ENCODE data around the gene GGA1. TPM values are rescaled to one million over a fixed set of nuclear protein-coding genes. Genes with fewer than 3 reads are reported as not detected.
A peak's percentile ranks its signal among the peaks of the same experiment; 100 is the strongest.

The GGA1 gene
- total and polyA plus RNA-seq, 2 experiments from 2014 or later: 29.7 TPM

GRCh38 chr22:37619991-37620390, 11.4 kb downstream of the GGA1 start:
- Histone ChIP-seq H3K9me3 (ENCODE audit: low read depth) (no peaks in the 10 kb centered on the region), H3K4me1 (ENCODE audit: insufficient read depth) (no peaks in the 10 kb centered on the region), H3K79me2 (ENCODE audit: insufficient read depth) (no peaks in the 10 kb centered on the region), H3K27ac (no peak overlapping the region), H3F3A (ENCODE audit: insufficient read depth) (no peaks in the 10 kb centered on the region), H4K20me1 (ENCODE audit: insufficient read depth) (no peaks in the 10 kb centered on the region), H2AFZ (no peak overlapping the region), H3K9me2 (ENCODE audit: insufficient read depth) (no peaks in the 10 kb centered on the region), H3K4me3 (no peak overlapping the region), H3K4me2 (ENCODE audit: unreplicated experiment) (no peak overlapping the region), H3K36me3 (ENCODE audit: low read depth) (no peaks in the 10 kb centered on the region), H3K27me3 (replicated peaks; ENCODE audit: insufficient read depth) (no peaks in the 10 kb centered on the region), H3K9ac (no peak overlapping the region)
- in situ Hi-C loops (cut with MboI): loop anchor here (10.0 kb wide), 1 partner anchor 175 kb away; no protein-coding TSS in a partner anchor
- no peak for DNase-seq
- no peak for TF ChIP-seq EZH2phosphoT487 (IDR thresholded peaks at IDR 0.05; ENCODE audit: insufficient read depth, low read depth)
- TF ChIP-seq EZH2 (IDR thresholded peaks at IDR 0.05; ENCODE audit: insufficient read depth, poor library complexity, severe bottlenecking): no peak
- WGBS, 2 experiments (ENCODE audit: low coverage in 1 of 2, low lambda C conversion rate in 2 of 2, missing lambda C conversion rate in 2 of 2): 77 to 79% methylated on average over 7 of the region's 7 CpGs

- Histone ChIP-seq H3K9me3 (ENCODE audit: low read depth) (no peaks in the 10 kb centered on the region), H3K4me2 (ENCODE audit: unreplicated experiment) (no peak overlapping the region), H3K27ac (no peak overlapping the region), H3K79me2 (ENCODE audit: insufficient read depth) (no peaks in the 10 kb centered on the region), H3K36me3 (ENCODE audit: low read depth) (no peaks in the 10 kb centered on the region), H2AFZ (no peak overlapping the region), H4K20me1 (ENCODE audit: insufficient read depth) (no peaks in the 10 kb centered on the region), H3K27me3 (replicated peaks; ENCODE audit: insufficient read depth) (no peaks in the 10 kb centered on the region), H3K4me3 (no peak overlapping the region), H3K4me1 (ENCODE audit: insufficient read depth) (no peaks in the 10 kb centered on the region), H3F3A (ENCODE audit: insufficient read depth) (no peaks in the 10 kb centered on the region), H3K9me2 (ENCODE audit: insufficient read depth) (no peaks in the 10 kb centered on the region), H3K9ac (no peak overlapping the region)
- TF ChIP-seq EZH2phosphoT487 (IDR thresholded peaks at IDR 0.05; ENCODE audit: insufficient read depth, low read depth) (no peak), EZH2 (IDR thresholded peaks at IDR 0.05; ENCODE audit: insufficient read depth, poor library complexity, severe bottlenecking) (no peak)
- WGBS, 2 experiments (ENCODE audit: low coverage in 1 of 2, low lambda C conversion rate in 2 of 2, missing lambda C conversion rate in 2 of 2): 91 to 94% methylated on average over 12 of the region's 12 CpGs
- in situ Hi-C loops (cut with MboI): loop anchor here (10.0 kb wide), 1 partner anchor 173 kb away; no protein-coding TSS in a partner anchor
- no peak for DNase-seq
Measured at GRCh38 chr22:37621352-37621860, 12.8 kb downstream of the GGA1 start.

DNA sequence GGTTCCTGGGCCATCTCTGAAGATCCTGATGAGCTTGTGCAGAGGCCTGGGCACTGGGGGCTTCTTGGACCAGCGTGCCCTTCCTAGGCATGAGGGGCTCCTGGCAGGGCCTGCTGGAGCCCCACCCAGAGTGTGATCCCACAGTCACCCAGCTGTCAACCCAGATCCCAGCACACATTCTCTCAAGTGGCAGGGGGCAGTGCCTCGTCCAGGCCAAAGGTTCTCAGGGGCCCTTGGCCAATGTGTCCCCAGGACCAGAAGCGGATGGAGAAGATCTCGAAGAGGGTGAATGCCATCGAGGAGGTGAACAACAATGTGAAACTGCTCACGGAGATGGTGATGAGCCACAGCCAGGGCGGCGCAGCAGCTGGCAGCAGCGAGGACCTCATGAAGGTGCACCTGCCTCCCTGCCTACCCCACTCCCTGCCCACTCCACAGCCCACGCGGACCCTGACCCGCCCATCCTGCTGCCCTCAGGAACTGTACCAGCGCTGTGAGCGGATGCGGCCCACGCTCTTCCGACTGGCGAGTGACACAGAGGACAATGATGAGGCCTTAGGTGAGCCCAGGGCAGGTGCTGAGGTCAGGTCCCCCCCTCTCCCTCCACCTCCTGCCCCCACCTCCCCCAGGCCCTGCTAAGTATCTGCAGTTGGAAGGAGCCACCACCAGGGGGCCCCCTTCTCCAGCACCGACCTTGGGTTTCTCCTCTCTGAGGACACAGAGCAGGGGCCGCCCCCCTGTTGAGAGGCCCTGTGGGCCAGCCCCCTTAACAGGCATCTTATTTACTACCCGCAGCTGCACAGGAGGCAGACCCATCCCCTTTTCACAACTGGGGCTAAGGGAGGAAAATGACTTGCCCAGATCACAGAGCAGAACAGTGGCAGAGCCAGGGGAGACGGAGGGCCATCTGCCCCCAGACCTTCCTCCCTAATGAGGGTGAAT, 14.7 kb downstream of the GGA1 start:
- H2AFZ ChIP-seq: no peak overlapping the region
- peak; percentile 65 for DNase-seq
- H3F3A ChIP-seq (ENCODE audit: insufficient read depth): no peaks in the 10 kb centered on the region
- WGBS, 2 experiments (ENCODE audit: low coverage in 1 of 2, low lambda C conversion rate in 2 of 2, missing lambda C conversion rate in 2 of 2): 63 to 66% methylated on average over 16 to 22 of the region's 22 CpGs
- no peaks in the 10 kb centered on the region for H3K9me2 ChIP-seq (ENCODE audit: insufficient read depth)
- H3K36me3 ChIP-seq (ENCODE audit: low read depth): no peaks in the 10 kb centered on the region
- in situ Hi-C loops (cut with MboI): loop anchor here (10.0 kb wide), 1 partner anchor 171 kb away; no protein-coding TSS in a partner anchor
- H4K20me1 ChIP-seq (ENCODE audit: insufficient read depth): no peaks in the 10 kb centered on the region
- H3K27ac ChIP-seq: no peak overlapping the region
- H3K4me1 ChIP-seq (ENCODE audit: insufficient read depth): no peaks in the 10 kb centered on the region
- no peak for TF ChIP-seq EZH2phosphoT487 (IDR thresholded peaks at IDR 0.05; ENCODE audit: insufficient read depth, low read depth)
- no peak for TF ChIP-seq EZH2 (IDR thresholded peaks at IDR 0.05; ENCODE audit: insufficient read depth, poor library complexity, severe bottlenecking)
- no peak overlapping the region for H3K4me3 ChIP-seq
- no peak overlapping the region for H3K4me2 ChIP-seq (ENCODE audit: unreplicated experiment)
- no peaks in the 10 kb centered on the region for H3K79me2 ChIP-seq (ENCODE audit: insufficient read depth)
- H3K9ac ChIP-seq: no peak overlapping the region
- no peaks in the 10 kb centered on the region for H3K27me3 ChIP-seq (replicated peaks; ENCODE audit: insufficient read depth)
- no peaks in the 10 kb centered on the region for H3K9me3 ChIP-seq (ENCODE audit: low read depth)

- Histone ChIP-seq H2AFZ (no peak overlapping the region), H3K79me2 (ENCODE audit: insufficient read depth) (no peaks in the 10 kb centered on the region), H3K9me2 (ENCODE audit: insufficient read depth) (no peaks in the 10 kb centered on the region), H3K4me3 (no peak overlapping the region), H3K4me1 (ENCODE audit: insufficient read depth) (no peaks in the 10 kb centered on the region), H3K27ac (no peak overlapping the region), H3K36me3 (ENCODE audit: low read depth) (no peaks in the 10 kb centered on the region), H3F3A (ENCODE audit: insufficient read depth) (no peaks in the 10 kb centered on the region), H3K9ac (no peak overlapping the region), H4K20me1 (ENCODE audit: insufficient read depth) (no peaks in the 10 kb centered on the region), H3K27me3 (replicated peaks; ENCODE audit: insufficient read depth) (no peaks in the 10 kb centered on the region), H3K4me2 (ENCODE audit: unreplicated experiment) (no peak overlapping the region), H3K9me3 (ENCODE audit: low read depth) (no peaks in the 10 kb centered on the region)
- TF ChIP-seq EZH2phosphoT487 (IDR thresholded peaks at IDR 0.05; ENCODE audit: insufficient read depth, low read depth) (no peak), EZH2 (IDR thresholded peaks at IDR 0.05; ENCODE audit: insufficient read depth, poor library complexity, severe bottlenecking) (no peak)
- no peak for DNase-seq
- in situ Hi-C loops (cut with MboI): loop anchor here (10.0 kb wide), 1 partner anchor 171 kb away; no protein-coding TSS in a partner anchor
- WGBS, 2 experiments (ENCODE audit: low coverage in 1 of 2, low lambda C conversion rate in 2 of 2, missing lambda C conversion rate in 2 of 2): 56 to 57% methylated on average over 6 of the region's 6 CpGs
Measured at GRCh38 chr22:37624017-37624365, 15.4 kb downstream of the GGA1 start.
